NCI-H146 treated with DMSO at 0.1 percent for 48 hours (cell line): ENCODE data around the gene DPP4.
"Not testable (repeated sequence)": the region's sequence is repeated elsewhere in the genome, so short reads cannot be mapped to it uniquely, and the experiment has no call there.

Experiments
- DNase-seq: peaks from one replicate; lab custom pipeline; 2025; ENCODE audit not compliant: unreplicated experiment; lab: John Stamatoyannopoulos, UW

The DPP4 gene

GRCh38 chr2:162058973-162059668 is 14.9 kb downstream of the DPP4 start:
- DNase-seq: no peak

DNA sequence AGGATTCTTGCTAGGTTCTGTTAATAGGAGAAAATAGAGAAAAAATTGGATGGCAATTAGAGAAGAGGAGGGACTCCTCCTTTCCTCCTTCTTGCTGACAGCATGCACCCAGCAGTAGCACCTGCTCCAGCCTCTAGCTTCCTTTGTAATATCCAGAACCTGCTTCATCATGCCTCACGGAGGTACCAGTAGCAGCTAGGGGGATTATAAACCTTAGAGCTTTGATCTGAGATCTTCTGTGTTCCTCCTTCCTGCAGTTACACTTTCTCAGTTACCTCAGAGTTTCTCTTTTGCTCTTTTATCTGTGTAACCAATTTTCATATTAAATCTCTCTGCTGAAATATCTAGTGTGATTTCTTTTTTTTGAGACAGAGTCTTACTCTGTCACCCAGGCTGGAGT is 16.6 kb downstream of the DPP4 start:
- no peak for DNase-seq

DNA sequence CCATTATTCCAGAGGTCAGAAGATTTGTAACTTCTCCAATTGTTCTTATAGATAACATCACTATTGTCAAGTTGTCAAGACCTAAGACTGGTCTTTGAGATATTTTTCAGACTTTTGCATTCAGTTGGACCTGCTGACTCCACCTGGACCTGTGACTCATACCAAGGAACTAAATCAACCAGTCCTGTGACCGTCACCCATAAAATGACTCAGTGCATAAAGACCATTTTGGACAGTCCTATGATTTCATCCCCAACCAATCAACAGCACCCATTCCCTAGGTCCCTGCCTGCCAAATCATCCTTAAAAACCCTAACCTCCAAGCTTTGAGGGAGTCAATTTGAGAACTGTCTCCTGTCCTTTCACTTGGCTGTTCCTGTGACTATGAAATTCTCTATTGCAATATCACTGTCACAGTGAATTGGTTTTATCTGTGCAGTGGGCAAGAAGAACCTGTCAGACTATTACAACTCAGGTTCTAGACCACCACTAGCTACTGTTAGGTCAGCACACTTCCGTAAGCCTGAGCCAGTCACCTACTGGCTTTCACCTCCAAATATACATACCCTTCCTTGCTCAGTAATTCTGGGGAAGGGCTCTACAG is 17.1 kb downstream of the DPP4 start:
- DNase-seq: no peak

GRCh38 chr2:162053808-162054155 is 20.2 kb downstream of the DPP4 start:
- no peak for DNase-seq

DNA sequence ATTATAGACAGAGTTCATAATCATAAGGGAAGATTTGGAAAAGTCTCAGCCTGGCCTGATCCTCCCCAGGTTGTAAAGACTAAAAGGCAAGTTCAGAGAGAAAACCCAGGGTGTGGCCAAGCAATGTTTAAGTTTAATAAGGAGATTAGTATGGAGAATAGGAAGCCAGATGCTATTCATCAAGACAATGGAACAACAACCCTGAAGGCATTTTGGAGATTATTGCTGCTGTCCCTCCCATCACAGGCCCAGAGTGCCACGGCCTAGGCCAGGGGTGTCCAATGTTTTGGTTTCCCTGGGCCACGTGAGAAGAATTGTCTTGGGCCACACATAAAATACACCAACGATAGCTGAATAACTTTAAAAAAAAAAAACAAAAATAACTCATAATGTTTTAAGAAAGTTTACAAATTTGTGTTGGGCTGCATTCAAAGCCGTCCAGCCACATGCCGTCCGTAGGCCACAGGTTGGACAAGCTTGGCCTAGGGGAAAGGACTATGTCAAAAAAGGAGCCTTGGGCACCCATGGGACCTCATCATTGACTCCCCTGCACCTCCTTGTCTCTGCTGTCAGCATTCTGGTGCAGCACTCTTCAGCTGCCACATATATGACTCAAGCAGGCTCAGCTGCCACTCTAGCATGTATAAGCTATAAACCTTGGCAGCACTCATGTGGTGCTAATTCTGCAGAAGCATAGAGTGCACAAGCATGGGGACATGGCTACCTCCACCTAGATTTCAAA is 20.8 kb downstream of the DPP4 start:
- DNase-seq: no peak

GRCh38 chr2:162050513-162050961 is 23.5 kb downstream of the DPP4 start:
- DNase-seq: no peak

GRCh38 chr2:162049089-162049488 is 24.9 kb downstream of the DPP4 start:
- DNase-seq: not testable (repeated sequence)

DNA sequence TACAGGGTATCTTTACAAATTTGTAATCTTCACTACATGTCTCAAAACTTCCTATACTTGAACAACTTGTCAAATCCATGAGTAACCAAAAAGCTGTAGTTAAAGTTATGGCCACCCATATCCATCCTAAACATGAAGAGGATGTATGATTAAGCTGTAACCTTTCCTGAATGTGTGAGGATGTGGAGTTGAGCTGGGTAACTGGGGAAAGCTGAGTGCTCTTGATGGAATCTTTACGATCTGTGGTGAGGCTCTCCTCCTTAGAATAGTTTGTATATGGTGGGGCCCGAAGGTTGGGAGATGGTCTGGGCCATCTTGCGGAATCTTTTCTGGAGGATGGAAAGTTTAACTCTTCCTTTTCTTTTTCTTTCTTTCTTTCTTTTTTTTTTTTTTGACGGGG is 29.4 kb downstream of the DPP4 start:
- no peak for DNase-seq

DNA sequence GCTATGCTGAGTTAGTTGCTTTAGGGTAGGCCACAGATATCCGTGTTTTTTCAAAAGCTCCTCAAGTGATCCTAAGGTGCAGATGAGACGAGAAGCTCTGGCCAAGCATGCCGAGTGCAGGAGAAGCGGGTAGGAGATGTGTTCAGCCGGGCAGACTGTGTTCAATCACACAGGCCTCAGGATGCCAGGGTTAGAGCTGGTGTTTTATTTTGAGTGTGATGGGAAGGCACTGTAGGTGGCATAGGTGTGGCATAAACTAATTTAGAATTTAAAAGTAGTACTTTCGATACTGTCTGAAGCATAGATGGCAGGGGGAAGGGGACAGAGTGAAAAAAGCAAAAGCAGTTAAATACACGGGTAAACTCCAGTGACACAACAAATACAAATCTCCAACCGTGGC is 30.9 kb downstream of the DPP4 start:
- DNase-seq: no peak

DNA sequence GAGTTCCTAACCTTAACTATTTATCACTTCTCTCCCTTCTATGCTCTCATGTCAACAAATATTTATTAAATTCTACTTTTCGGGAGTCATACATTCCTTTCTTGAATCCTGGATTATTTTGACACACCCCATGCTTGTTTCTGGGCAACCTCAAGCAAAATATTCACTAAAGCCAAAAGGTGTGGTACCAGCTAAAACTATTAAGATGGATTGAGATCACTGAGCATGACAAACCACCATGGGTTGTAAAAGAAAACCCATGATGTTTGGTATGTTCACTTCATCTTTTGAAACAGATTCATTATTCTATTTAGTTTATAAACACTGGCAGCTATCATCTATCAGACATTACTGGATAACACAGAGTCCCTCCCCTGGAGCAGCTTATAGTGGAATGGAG is 32.5 kb downstream of the DPP4 start:
- no peak for DNase-seq

- DNase-seq: no peak
Measured at GRCh38 chr2:162038725-162039124, 35.3 kb downstream of the DPP4 start.

- no peak for DNase-seq
Measured at GRCh38 chr2:162037886-162038285, 36.1 kb downstream of the DPP4 start.

DNA sequence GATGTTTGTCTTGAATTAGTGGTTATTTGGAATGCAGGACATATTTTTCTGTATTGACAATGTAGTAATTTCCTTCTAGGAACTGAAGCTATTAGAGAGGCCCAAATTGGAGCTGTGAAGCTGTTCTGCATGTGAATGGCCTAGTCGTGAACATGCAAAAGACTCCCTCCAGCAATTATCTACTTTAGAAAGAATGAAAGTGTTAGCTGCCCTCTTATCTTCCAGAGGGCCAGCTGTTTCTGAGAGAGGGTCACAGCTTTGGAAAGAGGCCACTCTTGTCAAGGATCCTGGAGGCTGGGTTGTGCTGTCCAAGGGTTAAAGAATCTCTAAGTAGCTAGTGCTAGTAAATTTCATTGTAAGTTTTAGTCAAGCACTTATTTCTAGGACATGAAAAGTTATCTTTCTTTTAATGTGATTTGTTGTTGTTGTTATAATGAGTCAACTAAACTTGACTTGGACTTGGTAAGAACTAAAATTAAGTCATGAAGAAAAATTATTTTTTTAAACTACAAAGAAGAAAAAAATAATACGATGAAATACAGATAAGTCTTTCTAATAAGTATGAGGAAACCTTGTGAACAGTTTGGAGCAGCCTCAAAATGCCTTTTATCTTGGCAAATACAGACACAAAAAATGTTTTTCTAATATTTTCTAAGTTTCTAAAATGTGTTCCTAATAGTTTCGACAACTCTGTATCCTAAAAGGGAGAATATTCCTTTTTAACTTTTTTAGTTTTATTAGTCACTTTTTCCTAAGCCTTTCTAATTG is 36.8 kb downstream of the DPP4 start:
- no peak for DNase-seq

- DNase-seq: no peak
Measured at GRCh38 chr2:162035981-162036380, 38.0 kb downstream of the DPP4 start.

GRCh38 chr2:162030363-162031190 is 43.4 kb downstream of the DPP4 start:
- DNase-seq: no peak

- no peak for DNase-seq
Measured at GRCh38 chr2:162029287-162029901, 44.6 kb downstream of the DPP4 start.

DNA sequence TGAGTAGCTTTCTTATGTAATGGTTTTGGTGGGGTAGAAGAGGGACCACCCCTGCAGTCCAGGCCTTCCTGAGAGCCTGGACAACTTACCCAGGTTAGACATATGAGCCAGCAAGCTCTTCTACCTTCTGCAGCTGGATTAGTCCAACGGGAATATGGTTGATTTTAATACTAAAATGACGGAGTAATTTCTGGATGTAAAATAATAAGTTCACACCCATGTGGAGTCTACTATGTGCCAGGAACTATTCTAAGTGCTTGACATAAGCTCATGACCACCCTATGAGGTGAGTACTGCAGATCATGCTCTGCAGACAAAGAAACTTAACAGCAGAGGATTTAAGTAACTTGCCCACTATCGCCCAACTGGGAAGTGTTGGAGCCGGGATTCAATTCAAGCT is 45.5 kb downstream of the DPP4 start:
- no peak for DNase-seq

DNA sequence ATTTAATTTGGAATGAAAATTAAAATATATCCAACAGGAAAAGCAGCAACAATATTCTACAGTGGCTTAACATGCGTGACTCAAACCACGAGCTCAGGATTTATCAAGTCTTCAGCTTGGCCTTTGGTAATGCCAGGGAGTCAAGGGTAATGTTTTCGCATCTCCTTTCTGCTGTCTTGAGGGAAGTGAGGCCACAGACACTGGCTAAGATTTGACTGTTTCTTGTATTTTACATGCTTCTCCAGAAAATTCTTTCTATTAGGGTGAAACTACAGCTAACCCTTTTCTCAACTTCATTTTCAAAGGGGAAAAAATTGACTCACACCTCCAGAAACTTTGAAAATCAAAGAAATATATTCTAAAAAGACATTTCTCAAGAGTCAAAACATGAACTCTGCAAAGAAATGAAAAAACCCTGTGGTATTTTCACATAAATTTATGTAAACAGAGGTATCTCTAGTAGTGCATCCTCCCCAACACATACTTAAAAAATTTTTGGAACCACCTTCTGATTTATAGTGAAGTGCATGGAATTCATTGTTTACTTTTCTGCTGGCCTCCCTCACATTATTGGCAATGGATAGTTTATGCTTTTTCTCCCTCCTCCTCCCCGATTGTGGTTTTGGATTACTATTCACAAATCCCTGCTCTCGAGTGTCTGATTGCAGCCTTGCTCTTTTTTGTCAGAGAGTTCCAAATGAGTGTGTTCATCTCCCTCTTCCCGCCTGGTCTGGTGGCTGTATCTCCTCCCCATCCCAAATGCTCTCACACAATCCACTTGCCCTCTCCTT is 48.7 kb downstream of the DPP4 start:
- DNase-seq: no peak

- DNase-seq: no peak
Measured at GRCh38 chr2:162022290-162022945, 51.6 kb downstream of the DPP4 start.
